ENCODE data around the gene CCL4L2. TPM values are rescaled to one million over a fixed set of nuclear protein-coding genes. Genes with fewer than 3 reads are reported as not detected.
A peak's percentile ranks its signal among the peaks of the same experiment; 100 is the strongest.
"Not testable (repeated sequence)": the region's sequence is repeated elsewhere in the genome, so short reads cannot be mapped to it uniquely, and the experiment has no call there.

Gene CCL4L2
- total RNA-seq, 2 experiments from 2014 or later: 22.8 to 56.5 TPM

GRCh38 chr17:36203335-36203734 lies 7.5 kb upstream of the CCL4L2 start:
- CTCF ChIA-PET: interaction anchor here (1.4 to 2.8 kb wide), 2 partner anchors 16 to 280 kb away, joined by 4 to 6 read pairs; no protein-coding TSS in a partner anchor
- ATAC-seq: no peak
- no peak for DNase-seq
- peaks cover 81% of the 10 kb centered on the region for H3K4me1 Mint-ChIP-seq
- peak overlapping the region; percentile 83 for H3K27ac Mint-ChIP-seq
- H3K27me3 Mint-ChIP-seq: peaks cover 5% of the 10 kb centered on the region
- H3K9me3 Mint-ChIP-seq (ENCODE audit: low read depth): no peaks in the 10 kb centered on the region
- H3K4me3 Mint-ChIP-seq: no peak overlapping the region
- H3K36me3 Mint-ChIP-seq: peaks cover 1% of the 10 kb centered on the region

- H3K27ac Mint-ChIP-seq: peak overlapping the region; percentile 65
- no peaks in the 10 kb centered on the region for H3K9me3 Mint-ChIP-seq (ENCODE audit: low read depth)
- no peak for DNase-seq
- ATAC-seq: no peak
- H3K4me3 Mint-ChIP-seq: no peak overlapping the region
- CTCF ChIA-PET: interaction anchor here (0.9 to 2.8 kb wide), 8 partner anchors 8 to 278 kb away, joined by 3 to 11 read pairs (median 4); partner anchors contain the start of genes CCL3L1 and CCL3L3
- H3K36me3 Mint-ChIP-seq: peaks cover 1% of the 10 kb centered on the region
- H3K4me1 Mint-ChIP-seq: peaks cover 71% of the 10 kb centered on the region
- peaks cover 5% of the 10 kb centered on the region for H3K27me3 Mint-ChIP-seq
These were observed 6.0 kb upstream of the CCL4L2 start for GRCh38 chr17:36204724-36205500.

- peaks cover 1% of the 10 kb centered on the region for H3K36me3 Mint-ChIP-seq
- ATAC-seq (no peak), DNase-seq (no peak)
- H3K4me1 Mint-ChIP-seq: peaks cover 73% of the 10 kb centered on the region
- peaks cover 2% of the 10 kb centered on the region for H3K27me3 Mint-ChIP-seq
- H3K9me3 Mint-ChIP-seq (ENCODE audit: low read depth): no peaks in the 10 kb centered on the region
- H3K27ac Mint-ChIP-seq: peak overlapping the region; percentile 65
- CTCF ChIA-PET: interaction anchor here (0.7 to 2.1 kb wide), 8 partner anchors 9 to 230 kb away, joined by 3 to 11 read pairs (median 3); partner anchors contain the start of genes CCL3L1 and CCL3L3
- no peak overlapping the region for H3K4me3 Mint-ChIP-seq
These were observed 5.0 kb upstream of the CCL4L2 start for GRCh38 chr17:36205637-36206485.

- not testable (repeated sequence) for H3K27me3 Mint-ChIP-seq
These were observed 4.4 kb upstream of the CCL4L2 start for GRCh38 chr17:36206486-36206821.

GRCh38 chr17:36207383-36207782 lies 3.5 kb upstream of the CCL4L2 start:
- DNase-seq: not testable (repeated sequence)

More at GRCh38 chr17:36206486-36206821, 4.4 kb upstream of the CCL4L2 start:
- not testable (repeated sequence) for H3K9me3 Mint-ChIP-seq (ENCODE audit: low read depth); H3K36me3 Mint-ChIP-seq; H3K27ac Mint-ChIP-seq; DNase-seq; H3K4me3 Mint-ChIP-seq
- CTCF ChIA-PET: interaction anchor here (0.7 to 0.9 kb wide), 2 partner anchors 22 to 23 kb away, joined by 3 read pairs; no protein-coding TSS in a partner anchor
- peaks cover 72% of the 10 kb centered on the region for H3K4me1 Mint-ChIP-seq
- peak; percentile 35 for ATAC-seq

GRCh38 chr17:36209575-36209974 lies 1.3 kb upstream of the CCL4L2 start:
- Mint-ChIP-seq H3K36me3 (peaks cover 1% of the 10 kb centered on the region), H3K4me3 (no peak overlapping the region), H3K27ac (no peak overlapping the region), H3K9me3 (ENCODE audit: low read depth) (no peaks in the 10 kb centered on the region), H3K27me3 (peaks cover 2% of the 10 kb centered on the region), H3K4me1 (peaks cover 71% of the 10 kb centered on the region)
- CTCF ChIA-PET: interaction anchor here (1.3 to 1.5 kb wide), 3 partner anchors 13 to 234 kb away, joined by 5 to 7 read pairs (median 5); partner anchors contain the start of genes CCL3L1 and CCL3L3
- DNase-seq (no peak), ATAC-seq (no peak)

More at GRCh38 chr17:36207383-36207782, 3.5 kb upstream of the CCL4L2 start:
- H3K9me3 Mint-ChIP-seq (ENCODE audit: low read depth); ATAC-seq; H3K27ac Mint-ChIP-seq; H3K27me3 Mint-ChIP-seq; H3K36me3 Mint-ChIP-seq; CTCF ChIA-PET; H3K4me3 Mint-ChIP-seq: not testable (repeated sequence)
- H3K4me1 Mint-ChIP-seq: peaks cover 72% of the 10 kb centered on the region

GRCh38 chr17:36211484-36212271 lies 815 bp downstream of the CCL4L2 start:
- Mint-ChIP-seq H3K4me3 (peak overlapping the region; percentile 42), H3K4me1 (peaks cover 63% of the 10 kb centered on the region), H3K27ac (peak overlapping the region; percentile 76)
- H3K36me3 Mint-ChIP-seq; H3K9me3 Mint-ChIP-seq (ENCODE audit: low read depth); DNase-seq; H3K27me3 Mint-ChIP-seq: not testable (repeated sequence)
- peak; percentile 16 for ATAC-seq
- CTCF ChIA-PET: interaction anchor here (0.6 to 1.9 kb wide), 2 partner anchors 10 to 26 kb away, joined by 3 to 7 read pairs; no protein-coding TSS in a partner anchor

GRCh38 chr17:36212272-36212605 lies 1.4 kb downstream of the CCL4L2 start:
- H3K4me1 Mint-ChIP-seq: peaks cover 57% of the 10 kb centered on the region
- H3K4me3 Mint-ChIP-seq: no peak overlapping the region
- H3K27me3 Mint-ChIP-seq: no peaks in the 10 kb centered on the region
- H3K9me3 Mint-ChIP-seq (ENCODE audit: low read depth): no peaks in the 10 kb centered on the region
- peaks cover 1% of the 10 kb centered on the region for H3K36me3 Mint-ChIP-seq
- CTCF ChIA-PET: interaction anchor here (1.9 kb wide), 1 partner anchor 10 kb away, joined by 7 read pairs; no protein-coding TSS in a partner anchor
- ATAC-seq (no peak), DNase-seq (no peak)
- H3K27ac Mint-ChIP-seq: peak overlapping the region; percentile 76

- Mint-ChIP-seq H3K36me3 (peaks cover 5% of the 10 kb centered on the region), H3K4me1 (peaks cover 54% of the 10 kb centered on the region), H3K27me3 (no peaks in the 10 kb centered on the region), H3K4me3 (no peak overlapping the region), H3K9me3 (ENCODE audit: low read depth) (peaks cover 3% of the 10 kb centered on the region), H3K27ac (no peak overlapping the region)
- ATAC-seq (no peak), DNase-seq (no peak)
- CTCF ChIA-PET: interaction anchor here (1.9 kb wide), 1 partner anchor 11 kb away, joined by 7 read pairs; no protein-coding TSS in a partner anchor
These were observed 2.1 kb downstream of the CCL4L2 start for GRCh38 chr17:36212966-36213365.

- no peak overlapping the region for H3K4me3 Mint-ChIP-seq
- CTCF ChIA-PET: interaction anchor here (0.9 to 1.4 kb wide), 2 partner anchors 18 to 269 kb away, joined by 3 to 5 read pairs; partner anchors contain the start of genes CCL3L1 and CCL3L3
- H3K27ac Mint-ChIP-seq: no peak overlapping the region
- peaks cover 6% of the 10 kb centered on the region for H3K9me3 Mint-ChIP-seq (ENCODE audit: low read depth)
- DNase-seq (no peak), ATAC-seq (no peak)
- peaks cover 54% of the 10 kb centered on the region for H3K4me1 Mint-ChIP-seq
- H3K36me3 Mint-ChIP-seq: peaks cover 11% of the 10 kb centered on the region
- no peaks in the 10 kb centered on the region for H3K27me3 Mint-ChIP-seq
These were observed 2.8 kb downstream of the CCL4L2 start for GRCh38 chr17:36213695-36214094.

- no peak overlapping the region for H3K27ac Mint-ChIP-seq
- CTCF ChIA-PET: interaction anchor here (0.9 to 1.4 kb wide), 3 partner anchors 10 to 19 kb away, joined by 3 to 5 read pairs (median 3); partner anchors contain the start of genes CCL3L1 and CCL3L3
These were observed 4.1 kb downstream of the CCL4L2 start for GRCh38 chr17:36214918-36215317.

More at GRCh38 chr17:36214918-36215317, 4.1 kb downstream of the CCL4L2 start:
- DNase-seq (no peak), ATAC-seq (peak; percentile 24)
- Mint-ChIP-seq H3K36me3 (peaks cover 16% of the 10 kb centered on the region), H3K27me3 (no peaks in the 10 kb centered on the region), H3K4me1 (peaks cover 50% of the 10 kb centered on the region), H3K9me3 (ENCODE audit: low read depth) (peaks cover 6% of the 10 kb centered on the region), H3K4me3 (no peak overlapping the region)

All from activated CD8-positive, alpha-beta memory T cell treated with anti-CD3 and anti-CD28 coated beads, Interleukin-2, amount 10 ng/mL, durations not matched to agents 7 days and 5 days (primary cell).